Central memory CD8-positive, alpha-beta T cell (primary cell): ENCODE results near the gene C22orf23.

Source experiments
- ATAC-seq: fragments of 150-1000 bp; cut with Tn5 transposase; replicated peaks from 2 replicates; pipeline ENCODE4 v1.10.0; 2022; ENCODE audit warnings: mild to moderate bottlenecking, moderate FRiP score, moderate number of reproducible peaks; ENCODE audit not compliant: poor library complexity, severe bottlenecking; ENCODE audit errors: extremely low read depth
- DNase-seq, 2 donors: peaks; one replicate each; pipeline ENCODE4 v3.0.0; 2021; ENCODE audit warnings: low spot score in 2 of 2
- H3K27ac Mint-ChIP-seq: one replicate; pipeline ENCODE4 v1.8.0; 2022; ENCODE audit warnings: low read depth, mild to moderate bottlenecking, moderate library complexity, mixed read lengths
- H3K27me3 Mint-ChIP-seq: one replicate; pipeline ENCODE4 v1.8.0; 2022; ENCODE audit warnings: mixed read lengths
- H3K36me3 Mint-ChIP-seq: one replicate; pipeline ENCODE4 v1.8.0; 2022; ENCODE audit warnings: mild to moderate bottlenecking, moderate library complexity, mixed read lengths; ENCODE audit not compliant: insufficient read depth
- H3K4me1 Mint-ChIP-seq: one replicate; pipeline ENCODE4 v1.8.0; 2022; ENCODE audit warnings: mixed read lengths
- H3K4me3 Mint-ChIP-seq: one replicate; pipeline ENCODE4 v1.8.0; 2022; ENCODE audit warnings: mild to moderate bottlenecking, moderate library complexity, mixed read lengths
- H3K9me3 Mint-ChIP-seq: one replicate; pipeline ENCODE4 v1.8.0; 2022; ENCODE audit warnings: mixed read lengths

The C22orf23 gene

GRCh38 chr22:37975153-37975552 is 21.8 kb upstream of the C22orf23 start:
- Mint-ChIP-seq H3K27me3 (no peaks in the 10 kb centered on the region), H3K4me3 (no peak overlapping the region), H3K27ac (peak overlapping the region; percentile 18), H3K4me1 (peaks cover 9% of the 10 kb centered on the region), H3K9me3 (no peaks in the 10 kb centered on the region), H3K36me3 (peaks cover 2% of the 10 kb centered on the region)
- DNase-seq = no peak
- no peak for ATAC-seq

- Mint-ChIP-seq H3K4me3 (no peak overlapping the region), H3K4me1 (peaks cover 9% of the 10 kb centered on the region), H3K27me3 (no peaks in the 10 kb centered on the region), H3K36me3 (peaks cover 5% of the 10 kb centered on the region), H3K27ac (no peak overlapping the region), H3K9me3 (no peaks in the 10 kb centered on the region)
- DNase-seq (no peak), ATAC-seq (no peak)
Measured at GRCh38 chr22:37973271-37974170, 20.1 kb upstream of the C22orf23 start.

GRCh38 chr22:37972527-37972926 is 19.1 kb upstream of the C22orf23 start:
- no peak for DNase-seq
- no peaks in the 10 kb centered on the region for H3K27me3 Mint-ChIP-seq
- H3K9me3 Mint-ChIP-seq = no peaks in the 10 kb centered on the region
- no peak overlapping the region for H3K4me3 Mint-ChIP-seq
- H3K36me3 Mint-ChIP-seq = peaks cover 11% of the 10 kb centered on the region
- no peak for ATAC-seq
- H3K27ac Mint-ChIP-seq = no peak overlapping the region
- peaks cover 9% of the 10 kb centered on the region for H3K4me1 Mint-ChIP-seq

GRCh38 chr22:37971475-37972434 is 18.4 kb upstream of the C22orf23 start:
- DNase-seq = no peak
- Mint-ChIP-seq H3K36me3 (peaks cover 17% of the 10 kb centered on the region), H3K27ac (no peak overlapping the region), H3K9me3 (no peaks in the 10 kb centered on the region), H3K4me1 (peaks cover 9% of the 10 kb centered on the region), H3K4me3 (no peak overlapping the region), H3K27me3 (no peaks in the 10 kb centered on the region)
- no peak for ATAC-seq

GRCh38 chr22:37970864-37971263 is 17.5 kb upstream of the C22orf23 start:
- no peak for DNase-seq
- Mint-ChIP-seq H3K4me3 (no peak overlapping the region), H3K9me3 (no peaks in the 10 kb centered on the region), H3K4me1 (peaks cover 9% of the 10 kb centered on the region), H3K36me3 (peaks cover 19% of the 10 kb centered on the region), H3K27me3 (no peaks in the 10 kb centered on the region), H3K27ac (peak overlapping the region; percentile 16)
- no peak for ATAC-seq

GRCh38 chr22:37968452-37969251 is 15.3 kb upstream of the C22orf23 start:
- H3K4me3 Mint-ChIP-seq = no peak overlapping the region
- no peak for DNase-seq
- H3K27ac Mint-ChIP-seq = no peak overlapping the region
- no peaks in the 10 kb centered on the region for H3K4me1 Mint-ChIP-seq
- no peaks in the 10 kb centered on the region for H3K27me3 Mint-ChIP-seq
- peaks cover 19% of the 10 kb centered on the region for H3K36me3 Mint-ChIP-seq
- H3K9me3 Mint-ChIP-seq = no peaks in the 10 kb centered on the region
- ATAC-seq = no peak

- Mint-ChIP-seq H3K27ac (no peak overlapping the region), H3K9me3 (no peaks in the 10 kb centered on the region), H3K4me3 (no peak overlapping the region), H3K36me3 (peaks cover 25% of the 10 kb centered on the region), H3K27me3 (no peaks in the 10 kb centered on the region), H3K4me1 (no peaks in the 10 kb centered on the region)
- ATAC-seq (no peak), DNase-seq (no peak)
Measured at GRCh38 chr22:37967637-37968451, 14.4 kb upstream of the C22orf23 start.

GRCh38 chr22:37967147-37967546 is 13.7 kb upstream of the C22orf23 start:
- Mint-ChIP-seq H3K4me1 (no peaks in the 10 kb centered on the region), H3K36me3 (peaks cover 30% of the 10 kb centered on the region), H3K4me3 (no peak overlapping the region), H3K9me3 (no peaks in the 10 kb centered on the region), H3K27me3 (no peaks in the 10 kb centered on the region), H3K27ac (no peak overlapping the region)
- ATAC-seq = no peak
- no peak for DNase-seq

- ATAC-seq (no peak), DNase-seq (no peak)
- H3K4me3 Mint-ChIP-seq = no peak overlapping the region
- H3K27me3 Mint-ChIP-seq = no peaks in the 10 kb centered on the region
- H3K27ac Mint-ChIP-seq = no peak overlapping the region
- no peaks in the 10 kb centered on the region for H3K9me3 Mint-ChIP-seq
- H3K4me1 Mint-ChIP-seq = peaks cover 8% of the 10 kb centered on the region
- peaks cover 40% of the 10 kb centered on the region for H3K36me3 Mint-ChIP-seq
Measured at GRCh38 chr22:37965940-37966664, 12.7 kb upstream of the C22orf23 start.

GRCh38 chr22:37961062-37961461 is 7.7 kb upstream of the C22orf23 start:
- ATAC-seq (no peak), DNase-seq (no peak)
- Mint-ChIP-seq H3K9me3 (no peaks in the 10 kb centered on the region), H3K4me3 (no peak overlapping the region), H3K4me1 (peaks cover 37% of the 10 kb centered on the region), H3K36me3 (peaks cover 60% of the 10 kb centered on the region), H3K27me3 (no peaks in the 10 kb centered on the region), H3K27ac (peak overlapping the region; percentile 48)

- DNase-seq = no peak
- Mint-ChIP-seq H3K36me3 (peaks cover 60% of the 10 kb centered on the region), H3K4me3 (no peak overlapping the region), H3K27ac (peak overlapping the region; percentile 11), H3K27me3 (no peaks in the 10 kb centered on the region), H3K9me3 (no peaks in the 10 kb centered on the region), H3K4me1 (peaks cover 49% of the 10 kb centered on the region)
- no peak for ATAC-seq
Measured at GRCh38 chr22:37959231-37959825, 5.9 kb upstream of the C22orf23 start.
